Transverse colon (tissue), 4 donors: ENCODE data around the gene ZNF470. TPM values are rescaled to one million over a fixed set of nuclear protein-coding genes. Genes with fewer than 3 reads are reported as not detected.

Experiments used
- DNase-seq: peaks from one replicate; pipeline ENCODE4 v3.0.0-alpha.2; 2019
- H3K27ac ChIP-seq, 4 donors: fragments of 200-600 bp; sonication (generic); 2 replicates each; pipeline ENCODE4 v1.5.1; 2016 to 2018; ENCODE audit warnings: inconsistent platforms in 4 of 4
- H3K27me3 ChIP-seq: fragments of 200-600 bp; sonication (generic); 2 replicates; pipeline ENCODE4 v1.5.1; 2017; ENCODE audit warnings: inconsistent platforms
- H3K36me3 ChIP-seq, 4 donors: fragments of 200-600 bp; sonication (generic); 2 replicates each; pipeline ENCODE4 v1.5.1; 2017 to 2019; ENCODE audit warnings: inconsistent platforms in 4 of 4
- H3K4me1 ChIP-seq, 4 donors: fragments of 200-600 bp; sonication (generic); 2 replicates each; pipeline ENCODE4 v1.5.1; 2017 to 2020; ENCODE audit warnings: inconsistent platforms in 4 of 4
- H3K4me3 ChIP-seq, 4 donors: fragments of 200-600 bp; sonication (generic); 1 replicate in 1 of 4; 2 replicates in 3 of 4; pipeline versions ENCODE4 v1.5.1 to v1.6.1; 2017 to 2019; ENCODE audit warnings: inconsistent platforms in 4 of 4
- H3K9me3 ChIP-seq, 2 donors: fragments of 200-600 bp; sonication (generic); 2 replicates each; pipeline ENCODE4 v1.5.1; 2017 to 2019; ENCODE audit warnings: inconsistent platforms in 2 of 2
- EP300 ChIP-seq: sonication (generic); formaldehyde crosslinking; IDR thresholded peaks from one replicate; pipeline ENCODE4 v1.6.1; 2017; ENCODE audit warnings: antibody characterized with exemption, low read depth
- POLR2A ChIP-seq: fragments of 450-650 bp; IDR thresholded peaks from one replicate; pipeline ENCODE4 v1.6.1; 2016; ENCODE audit warnings: antibody characterized with exemption, mild to moderate bottlenecking, moderate library complexity
- POLR2AphosphoS5 ChIP-seq, 3 donors: sonication (generic); formaldehyde crosslinking; IDR thresholded peaks; one replicate each; pipeline ENCODE4 v1.6.1; 2016; ENCODE audit warnings: antibody characterized with exemption in 3 of 3
- WGBS, 2 donors: methylation state at CpG; one replicate each; pipeline ENCODE4 v1.1.5; 2018; ENCODE audit warnings: low coverage in 1 of 2; 5-methylcytosine and 5-hydroxymethylcytosine counted together
- in situ Hi-C, 4 donors: fragments of 200-750 bp; cut with MboI; loops; one replicate each; pipeline versions ENCODE4 v1.15.0 to v1.15.1; 2017; ENCODE audit warnings: low sequenced_read_pairs in 3 of 4, low pct_ligation_motif_present in 1 of 4, low pct_unique_long_range_greater_than_20kb in 1 of 4
- intact Hi-C: fragments of 100-400 bp; cut with DNase I; formaldehyde crosslinking; loops from one replicate; pipeline ENCODE4 v1.15.1; 2023; ENCODE audit warnings: low total_unique reads
- total RNA-seq, 4 donors: library from RNA; depleted of rRNA; stranded (reverse); fragments of >200 nt; gene quantifications; one replicate each; pipeline ENCODE4 v1.1.0, GENCODE V29; 2016
- TF ChIP-seq, protein P1 (sequence below), 5 experiments: fragments of 200-600 bp in 3 of 5; fragments of 450-650 bp in 2 of 5; sonication (generic) in 3 of 5; IDR thresholded peaks; 1 replicate in 2 of 5; 2 replicates in 3 of 5; pipeline ENCODE4 v1.5.1; 2016 to 2017; ENCODE audit warnings: antibody characterized with exemption in 5 of 5, inconsistent platforms in 3 of 5, mild to moderate bottlenecking in 2 of 5, moderate library complexity in 1 of 5

The ZNF470 gene
- total RNA-seq: 1 to 10 TPM in 3 of 4 donors, under 1 TPM in 1; 0.37 to 5.6 (median 1.5) TPM

DNA sequence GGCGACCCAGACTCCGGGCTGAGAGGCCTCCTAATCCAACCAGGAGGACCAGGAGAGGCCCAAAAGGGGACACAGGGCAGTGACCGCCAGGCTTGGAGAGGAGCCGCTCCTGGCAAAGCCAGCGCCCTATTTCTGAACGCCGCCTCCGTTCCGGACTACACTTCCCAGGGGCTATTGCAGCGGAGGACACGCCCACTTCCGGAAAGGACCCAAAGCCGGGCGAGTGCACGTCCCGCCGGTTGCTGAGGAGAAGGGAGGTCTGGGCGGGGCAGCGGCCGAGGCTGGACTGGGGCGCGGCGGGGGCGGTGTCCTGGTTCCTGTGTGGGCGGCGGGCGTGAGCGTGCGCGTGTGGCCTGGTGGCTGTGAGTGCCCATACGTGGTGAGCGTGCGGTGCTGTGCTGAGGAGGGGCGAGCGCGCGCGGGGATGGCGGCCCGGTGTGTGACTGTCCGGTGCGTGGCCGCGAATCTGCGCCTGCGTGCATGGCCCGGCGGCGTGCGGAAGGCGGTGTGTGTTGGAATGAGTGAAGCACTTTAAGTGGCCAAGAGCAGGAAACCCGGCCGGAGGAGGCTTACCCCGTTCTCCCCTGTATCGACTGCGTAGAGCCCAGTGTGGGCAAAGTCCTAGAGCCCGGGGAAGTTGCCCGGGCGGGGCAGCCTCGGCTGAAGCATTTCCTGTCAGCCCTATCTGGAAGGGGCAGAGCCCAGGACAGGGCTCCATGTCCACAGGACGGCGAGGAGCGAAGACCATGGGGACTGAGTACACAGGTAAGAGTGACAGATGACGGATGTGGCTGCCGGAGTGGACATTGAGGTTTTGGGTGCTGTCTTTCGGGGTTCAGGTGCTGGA, at the start of gene ZNF470:
Gene ZNF470 (plus strand): TSS at position 195 of the 847 bp plus-strand sequence. CDS start 2,844 bp downstream, outside the sequence.
- peaks cover 68 to 82% of the 10 kb centered on the region in 2 donors for H3K9me3 ChIP-seq
- intact Hi-C loops: no loop called here
- H3K27me3 ChIP-seq: no peaks in the 10 kb centered on the region
- TF ChIP-seq POLR2AphosphoS5 (IDR thresholded peaks at IDR 0.05) (peak; percentile 50 to 71 (median 70)), EP300 (no peak), POLR2A (peak; percentile 64)
- TF ChIP-seq, protein P1, sequence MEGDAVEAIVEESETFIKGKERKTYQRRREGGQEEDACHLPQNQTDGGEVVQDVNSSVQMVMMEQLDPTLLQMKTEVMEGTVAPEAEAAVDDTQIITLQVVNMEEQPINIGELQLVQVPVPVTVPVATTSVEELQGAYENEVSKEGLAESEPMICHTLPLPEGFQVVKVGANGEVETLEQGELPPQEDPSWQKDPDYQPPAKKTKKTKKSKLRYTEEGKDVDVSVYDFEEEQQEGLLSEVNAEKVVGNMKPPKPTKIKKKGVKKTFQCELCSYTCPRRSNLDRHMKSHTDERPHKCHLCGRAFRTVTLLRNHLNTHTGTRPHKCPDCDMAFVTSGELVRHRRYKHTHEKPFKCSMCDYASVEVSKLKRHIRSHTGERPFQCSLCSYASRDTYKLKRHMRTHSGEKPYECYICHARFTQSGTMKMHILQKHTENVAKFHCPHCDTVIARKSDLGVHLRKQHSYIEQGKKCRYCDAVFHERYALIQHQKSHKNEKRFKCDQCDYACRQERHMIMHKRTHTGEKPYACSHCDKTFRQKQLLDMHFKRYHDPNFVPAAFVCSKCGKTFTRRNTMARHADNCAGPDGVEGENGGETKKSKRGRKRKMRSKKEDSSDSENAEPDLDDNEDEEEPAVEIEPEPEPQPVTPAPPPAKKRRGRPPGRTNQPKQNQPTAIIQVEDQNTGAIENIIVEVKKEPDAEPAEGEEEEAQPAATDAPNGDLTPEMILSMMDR (IDR thresholded peaks at IDR 0.05): no peak
- WGBS, 2 donors: 6% methylated on average over 63 of the region's 66 CpGs; no CpG with 5 or more reads in 1 of the 2 donors
- H3K27ac ChIP-seq: peak within 1 kb of the TSS; percentile 84 to 90 (median 84)
- peak; percentile 97 for DNase-seq
- peaks cover 5 to 11% (median 6%) of the 10 kb centered on the region in 4 donors for H3K4me1 ChIP-seq
- peaks cover 0 to 47% (median 16%) of the 10 kb centered on the region in 4 donors for H3K36me3 ChIP-seq
- peak within 1 kb of the TSS; percentile 46 to 90 (median 76) for H3K4me3 ChIP-seq
- in situ Hi-C loops: no loop called here

DNA sequence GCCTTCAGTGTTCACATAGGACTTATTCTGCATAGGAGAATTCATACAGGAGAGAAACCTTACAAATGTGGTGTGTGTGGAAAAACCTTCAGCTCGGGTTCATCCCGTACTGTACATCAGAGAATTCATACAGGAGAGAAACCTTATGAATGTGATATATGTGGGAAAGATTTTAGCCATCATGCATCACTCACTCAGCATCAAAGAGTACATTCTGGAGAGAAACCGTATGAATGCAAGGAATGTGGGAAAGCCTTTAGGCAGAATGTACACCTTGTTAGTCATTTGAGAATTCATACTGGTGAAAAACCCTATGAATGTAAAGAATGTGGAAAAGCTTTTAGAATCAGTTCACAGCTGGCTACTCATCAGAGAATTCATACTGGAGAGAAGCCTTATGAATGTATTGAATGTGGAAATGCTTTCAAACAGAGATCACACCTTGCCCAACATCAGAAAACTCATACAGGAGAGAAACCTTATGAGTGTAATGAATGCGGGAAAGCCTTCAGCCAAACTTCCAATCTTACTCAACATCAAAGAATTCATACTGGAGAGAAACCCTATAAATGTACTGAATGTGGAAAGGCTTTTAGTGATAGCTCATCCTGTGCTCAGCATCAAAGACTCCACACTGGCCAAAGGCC, 41.9 kb upstream of the ZNF470 start:
- DNase-seq: no peak
- Histone ChIP-seq H3K9me3 (peaks cover 76 to 95% of the 10 kb centered on the region in 2 donors), H3K4me1 (no peaks in the 10 kb centered on the region), H3K27ac (no peak overlapping the region), H3K4me3 (no peak overlapping the region), H3K27me3 (no peaks in the 10 kb centered on the region), H3K36me3 (peaks cover 0 to 30% (median 12%) of the 10 kb centered on the region in 4 donors)
- intact Hi-C loops: no loop called here
- in situ Hi-C loops: no loop called here
- 76 to 95% methylated on average over 4 of the region's 4 CpGs for WGBS, 2 donors
- no peak for TF ChIP-seq EP300
- TF ChIP-seq POLR2AphosphoS5 (IDR thresholded peaks at IDR 0.05): no peak
- no peak for TF ChIP-seq POLR2A
- TF ChIP-seq, protein P1 (IDR thresholded peaks at IDR 0.05): no peak

DNA sequence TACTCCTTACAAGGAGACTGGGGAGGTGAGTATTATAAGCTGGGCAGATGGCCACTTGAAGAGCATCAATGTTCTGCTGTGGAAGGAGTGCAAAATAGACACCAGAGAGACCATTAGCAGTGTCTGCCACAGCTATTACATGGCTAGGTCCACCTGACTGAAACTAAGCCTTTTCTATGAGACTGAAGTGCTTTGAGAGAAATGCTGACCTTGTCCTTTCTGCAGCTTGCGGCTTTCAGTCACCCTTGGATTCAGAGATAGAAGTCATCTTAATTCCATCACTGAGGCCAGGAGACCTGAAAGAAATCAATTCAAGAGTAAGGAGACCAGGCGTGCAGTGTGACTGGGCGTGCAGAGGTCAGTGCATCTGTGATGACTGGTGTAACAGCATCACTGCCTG, 29.8 kb upstream of the ZNF470 start:
- intact Hi-C loops: no loop called here
- Histone ChIP-seq H3K36me3 (peaks cover 0 to 9% (median 2%) of the 10 kb centered on the region in 4 donors), H3K27me3 (no peaks in the 10 kb centered on the region), H3K9me3 (peaks cover 30 to 87% of the 10 kb centered on the region in 2 donors), H3K27ac (no peak overlapping the region), H3K4me1 (peaks cover 0 to 16% (median 3%) of the 10 kb centered on the region in 4 donors), H3K4me3 (no peak overlapping the region)
- 85 to 89% methylated on average over 2 to 3 of the region's 3 CpGs for WGBS, 2 donors
- DNase-seq: no peak
- in situ Hi-C loops: no loop called here
- no peak for TF ChIP-seq POLR2AphosphoS5 (IDR thresholded peaks at IDR 0.05)

DNA sequence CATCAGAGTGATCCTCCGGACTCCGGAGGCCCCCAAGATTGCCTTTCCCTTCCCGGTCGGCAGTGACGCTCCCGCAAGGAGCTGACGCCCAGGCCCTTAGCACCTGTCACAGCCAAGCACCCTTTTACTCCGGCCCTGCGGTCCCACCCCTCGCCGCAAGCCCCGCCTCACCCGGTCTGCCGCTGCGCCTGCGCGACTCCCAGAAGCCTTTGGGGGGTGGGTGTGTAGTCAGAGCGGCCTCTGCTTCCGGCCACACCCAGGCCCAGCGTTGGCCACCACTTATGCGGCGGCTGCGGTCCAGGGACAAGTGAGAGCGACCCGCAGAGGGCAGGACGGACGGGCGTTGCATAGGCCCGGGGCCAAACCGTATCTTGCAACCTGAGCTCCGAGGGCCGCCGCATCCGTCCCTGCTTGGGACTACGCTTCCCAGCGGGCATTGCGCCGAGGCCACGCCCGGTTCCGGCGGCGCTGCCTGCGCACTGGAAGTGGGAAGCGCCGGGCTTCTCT, 29.0 kb upstream of the ZNF470 start:
- intact Hi-C loops: loop anchor here (2.0 kb wide), 1 partner anchor 32 kb away; the partner anchor contains the start of gene ZNF471
- in situ Hi-C loops: no loop called here

More for the DNA sequence above, 29.0 kb upstream of the ZNF470 start:
- Histone ChIP-seq H3K27me3 (no peaks in the 10 kb centered on the region), H3K9me3 (peaks cover 22 to 87% of the 10 kb centered on the region in 2 donors), H3K4me1 (peaks cover 0 to 16% (median 3%) of the 10 kb centered on the region in 4 donors), H3K27ac (peak overlapping the region; percentile 81 to 96 (median 90)), H3K4me3 (peak overlapping the region; percentile 69 to 94 (median 74)), H3K36me3 (peaks cover 0 to 9% (median 4%) of the 10 kb centered on the region in 4 donors)
- TF ChIP-seq EP300 (no peak), POLR2AphosphoS5 (IDR thresholded peaks at IDR 0.05) (peak in 1 of 3 donors; percentile 14)
- TF ChIP-seq, protein P1 (IDR thresholded peaks at IDR 0.05): peak in 2 of 5 experiments; percentile 24 to 25
- 2% methylated on average over 19 of the region's 46 CpGs; no CpG with 5 or more reads in 1 of the 2 donors for WGBS, 2 donors
- peak; percentile 89 for DNase-seq
